NCI-H1694 (cell line): Measurements from ENCODE around the gene BPI.
"Not testable (repeated sequence)": the region's sequence is repeated elsewhere in the genome, so short reads cannot be mapped to it uniquely, and the experiment has no call there.

Experiments used
- DNase-seq: peaks from one replicate; lab custom pipeline; 2025; lab: John Stamatoyannopoulos, UW

BPI gene

GRCh38 chr20:38336726-38337125, 32.8 kb downstream of the BPI start:
- DNase-seq: no peak

DNA sequence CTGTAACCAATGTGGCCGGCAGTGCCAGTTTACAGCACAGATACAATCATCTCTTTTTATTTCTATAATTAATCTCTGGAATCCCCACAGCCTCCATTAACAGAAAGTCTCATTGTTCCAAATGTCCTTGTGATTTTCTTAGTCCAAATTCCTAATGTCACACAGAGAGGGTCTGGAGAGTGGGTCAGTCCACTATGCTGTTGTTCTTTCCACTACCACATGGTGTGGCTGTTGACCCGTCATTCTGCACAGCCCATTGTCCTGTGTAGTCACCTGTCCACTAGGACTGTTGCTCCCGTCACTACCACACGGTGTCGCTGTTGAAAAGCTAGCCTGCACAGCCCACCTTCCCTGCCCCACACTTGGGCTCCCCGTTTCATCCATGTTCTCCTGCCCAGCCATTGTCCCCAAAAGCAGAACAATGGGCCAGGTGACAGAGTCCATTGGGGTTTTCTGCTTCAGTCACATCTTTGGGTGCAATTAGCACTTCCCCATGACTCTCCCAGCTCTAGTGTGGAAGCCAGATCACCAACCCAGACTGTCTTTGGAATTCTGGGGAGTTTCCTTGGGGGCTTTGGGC, 33.7 kb downstream of the BPI start:
- DNase-seq: no peak

- DNase-seq: peak; percentile 19
These were observed 35.0 kb downstream of the BPI start for GRCh38 chr20:38338849-38339520.

- not testable (repeated sequence) for DNase-seq
These were observed 35.6 kb downstream of the BPI start for GRCh38 chr20:38339521-38339896.

- no peak for DNase-seq
These were observed 36.0 kb downstream of the BPI start for GRCh38 chr20:38339997-38340396.

- no peak for DNase-seq
These were observed 36.7 kb downstream of the BPI start for GRCh38 chr20:38340693-38341092.

DNA sequence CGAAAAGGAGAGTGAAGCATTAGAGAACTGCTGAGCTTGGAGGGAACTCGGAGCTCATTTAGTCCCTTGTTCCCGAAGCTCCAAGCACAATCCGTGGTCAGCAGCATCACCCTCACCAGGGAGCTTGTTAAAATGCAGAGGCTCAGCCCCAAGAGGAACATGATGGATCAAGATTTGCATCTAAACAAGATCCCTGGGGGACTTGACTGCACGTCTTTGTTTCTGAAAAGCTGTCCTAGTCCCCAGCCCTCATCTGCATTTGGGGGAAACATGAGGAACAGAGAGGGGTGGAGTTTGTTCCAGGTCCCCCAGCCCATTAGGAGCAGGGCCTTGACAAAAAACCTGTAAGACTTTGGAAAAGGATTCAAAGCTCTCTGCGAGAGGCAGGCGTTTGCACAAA, 38.3 kb downstream of the BPI start:
- no peak for DNase-seq

DNA sequence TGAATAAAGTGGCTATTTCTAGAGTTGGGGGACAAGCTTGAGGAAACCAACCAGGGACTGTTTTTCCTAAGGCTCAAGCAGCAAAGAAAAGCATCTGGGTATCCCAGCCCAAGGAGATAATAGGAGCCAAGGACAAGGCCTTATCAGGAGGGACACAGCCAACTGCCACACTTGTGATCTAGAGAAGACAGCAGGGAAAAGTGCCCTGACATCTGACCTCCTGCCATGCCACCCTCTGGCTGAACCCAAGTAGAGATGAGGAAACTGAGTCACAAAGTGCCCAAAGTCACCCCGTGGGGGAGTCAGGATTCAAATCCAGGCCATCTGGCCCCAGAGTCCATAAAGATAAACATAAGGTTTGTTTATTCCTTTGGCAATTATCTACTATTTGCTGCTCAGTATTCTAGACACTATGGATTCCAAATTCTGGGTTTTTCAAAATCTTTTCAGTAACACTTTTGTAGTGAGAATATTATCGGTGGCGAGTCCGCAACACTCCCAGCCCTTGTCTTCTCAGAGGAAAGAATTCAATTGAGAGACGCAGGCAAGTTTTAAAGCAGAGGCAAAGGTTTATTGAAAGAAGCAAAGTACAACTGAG, 38.9 kb downstream of the BPI start:
- DNase-seq: no peak

DNA sequence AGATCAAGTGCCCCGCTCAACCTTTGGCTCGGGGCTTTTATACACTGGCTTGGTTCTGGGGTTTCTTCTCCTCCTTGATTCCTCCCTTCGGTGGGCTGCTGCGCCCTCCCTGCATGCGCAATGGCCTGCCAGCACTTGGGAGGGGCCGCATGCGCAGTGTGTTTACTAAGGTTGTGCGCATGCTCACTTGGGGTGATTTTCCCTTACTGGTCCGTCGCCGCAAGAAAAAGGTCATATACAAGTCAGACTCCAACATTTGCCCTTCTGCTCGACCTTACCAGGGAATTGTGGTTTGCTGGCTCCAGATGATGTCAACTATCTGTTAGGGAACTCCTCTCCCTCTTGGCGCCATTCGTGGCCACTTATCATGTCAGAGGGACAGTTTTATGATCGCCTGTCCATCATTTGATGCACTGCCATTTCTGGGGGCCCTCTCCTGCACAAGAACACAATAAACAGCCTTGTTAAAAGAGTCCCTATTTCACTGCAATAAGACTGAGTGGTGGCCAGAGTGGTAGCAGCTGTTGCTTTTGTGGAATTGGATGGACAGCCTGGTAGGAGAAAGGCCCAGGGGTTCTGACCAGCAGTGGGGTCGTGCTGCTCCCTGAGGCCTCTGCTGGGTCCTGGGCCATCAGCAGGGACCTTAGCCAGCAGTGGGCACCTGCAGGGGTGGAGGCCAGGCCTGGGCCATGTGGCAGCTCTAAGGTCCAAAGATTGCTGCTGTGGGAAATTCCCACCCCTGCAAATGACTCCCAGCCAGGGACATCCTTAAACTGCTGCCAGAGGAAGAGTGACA, 39.6 kb downstream of the BPI start:
- no peak for DNase-seq

GRCh38 chr20:38344107-38344701, 40.2 kb downstream of the BPI start:
- no peak for DNase-seq

DNA sequence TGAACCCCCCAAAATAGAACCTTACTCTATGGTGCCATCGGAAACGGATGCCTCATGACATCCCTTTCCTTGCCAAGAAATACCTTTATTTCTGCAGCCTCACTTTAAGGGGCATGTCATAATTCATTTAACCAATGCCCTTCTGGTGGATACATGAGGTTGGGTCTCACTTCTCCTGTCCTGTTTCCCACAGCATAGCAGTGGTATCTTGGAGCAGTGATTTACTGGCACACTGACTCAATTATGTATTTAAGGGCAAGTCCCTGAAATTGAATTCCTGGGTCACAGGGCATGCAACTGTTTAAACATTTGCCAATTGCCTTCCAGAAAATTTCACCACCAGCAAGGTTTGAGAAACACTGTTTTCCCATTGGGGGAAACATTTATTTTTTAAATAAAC, 41.7 kb downstream of the BPI start:
- DNase-seq: no peak

DNA sequence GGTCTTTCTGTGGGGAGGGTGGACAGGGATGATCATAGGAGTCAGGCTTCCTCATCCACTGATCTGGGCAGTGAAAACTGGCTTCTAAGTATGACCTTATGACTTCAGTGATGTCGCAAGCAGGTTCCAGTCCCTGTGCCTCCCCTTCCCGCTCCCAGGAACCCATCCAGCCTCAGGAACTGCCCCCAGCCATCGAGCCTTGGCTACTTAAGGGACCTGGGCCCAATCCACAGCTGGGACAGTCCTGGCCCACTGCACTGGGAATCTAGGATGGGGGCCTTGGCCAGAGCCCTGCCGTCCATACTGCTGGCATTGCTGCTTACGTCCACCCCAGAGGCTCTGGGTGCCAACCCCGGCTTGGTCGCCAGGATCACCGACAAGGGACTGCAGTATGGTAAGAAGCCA, 42.3 kb downstream of the BPI start, which contains the start of gene LBP:
Gene LBP (plus strand): TSS at position 236 of the 405 bp plus-strand sequence. CDS start 35 bp downstream, at position 271.
- DNase-seq: no peak

DNA sequence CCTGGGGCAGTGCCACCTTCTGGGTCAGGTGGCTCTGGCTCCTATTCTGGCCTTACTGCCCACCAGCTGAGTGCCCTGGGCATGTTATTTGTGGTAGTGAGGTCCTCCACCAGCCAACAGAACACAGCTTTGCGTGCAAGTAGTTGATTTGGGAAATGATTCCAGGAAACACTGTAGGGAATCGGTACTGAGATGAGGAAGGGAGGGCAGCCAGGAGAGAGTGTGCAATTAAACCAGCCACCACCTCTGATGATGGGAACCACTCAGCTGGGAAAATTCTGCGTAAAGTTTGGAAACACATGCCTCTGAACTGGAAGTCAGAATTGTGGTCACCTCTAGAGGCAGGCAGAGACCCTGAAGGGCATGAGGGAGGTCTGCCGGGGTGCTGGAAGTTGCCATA, 42.8 kb downstream of the BPI start:
- DNase-seq: no peak

DNA sequence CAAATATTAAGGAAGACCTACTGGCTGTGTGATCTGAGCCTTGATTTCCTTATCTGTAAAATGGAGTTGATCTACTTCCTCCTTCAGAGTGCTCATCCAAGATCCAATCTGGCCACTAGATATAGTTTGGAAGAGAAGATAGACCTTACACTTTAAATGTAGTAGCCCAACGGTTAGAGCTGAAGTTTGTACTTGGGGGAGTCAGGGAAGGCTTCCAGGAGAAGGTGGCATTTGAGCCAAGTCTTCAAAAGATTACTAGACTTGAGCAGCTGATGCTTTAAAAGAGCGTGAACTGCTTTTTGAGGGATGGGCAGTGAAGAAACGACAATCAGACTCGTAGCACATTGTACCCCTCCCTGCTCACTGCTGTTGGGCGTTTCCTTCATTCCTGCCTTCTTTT, 45.9 kb downstream of the BPI start:
- no peak for DNase-seq

DNA sequence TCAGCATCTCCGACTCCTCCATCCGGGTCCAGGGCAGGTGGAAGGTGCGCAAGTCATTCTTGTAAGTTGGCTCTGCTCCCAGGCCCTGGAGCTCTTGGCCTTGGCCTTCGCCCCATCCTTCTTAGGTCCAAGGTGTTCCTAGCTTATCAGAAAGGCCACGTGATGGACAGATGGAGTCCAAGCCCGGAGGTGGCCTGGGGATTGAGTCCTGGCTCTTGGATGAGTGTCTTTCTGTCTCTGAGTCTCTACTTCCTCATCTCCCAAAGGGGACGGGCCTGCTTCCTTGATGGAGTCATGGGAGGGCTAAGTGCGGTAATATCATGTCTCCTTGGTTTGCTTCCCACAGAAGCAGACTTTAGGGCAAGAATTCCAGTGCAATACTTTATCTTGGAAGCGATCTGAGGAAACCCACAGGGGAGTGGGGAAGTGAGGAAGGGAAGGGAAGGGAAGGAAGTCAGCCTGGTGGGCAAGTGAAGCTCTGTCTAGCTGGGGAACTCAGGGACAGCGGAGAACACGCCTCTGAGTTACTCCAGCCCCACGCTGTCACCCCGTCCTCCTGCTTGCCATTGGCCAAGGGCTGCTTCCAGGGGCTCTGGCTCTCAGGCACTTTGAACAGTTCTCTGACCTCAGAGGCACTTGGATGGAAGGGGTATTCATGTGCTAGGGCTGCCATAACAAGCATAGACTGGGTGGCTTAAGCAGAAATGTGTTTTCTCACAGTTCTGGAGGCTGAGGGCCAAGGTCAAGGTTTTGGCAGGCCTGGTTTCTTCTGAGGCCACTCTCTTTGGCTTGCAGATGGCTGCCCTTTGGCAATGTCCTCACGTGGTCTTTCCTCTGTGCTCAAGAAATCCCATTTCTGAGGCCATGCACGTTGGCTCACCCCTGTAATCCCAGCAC, 47.2 kb downstream of the BPI start:
- DNase-seq: no peak

DNA sequence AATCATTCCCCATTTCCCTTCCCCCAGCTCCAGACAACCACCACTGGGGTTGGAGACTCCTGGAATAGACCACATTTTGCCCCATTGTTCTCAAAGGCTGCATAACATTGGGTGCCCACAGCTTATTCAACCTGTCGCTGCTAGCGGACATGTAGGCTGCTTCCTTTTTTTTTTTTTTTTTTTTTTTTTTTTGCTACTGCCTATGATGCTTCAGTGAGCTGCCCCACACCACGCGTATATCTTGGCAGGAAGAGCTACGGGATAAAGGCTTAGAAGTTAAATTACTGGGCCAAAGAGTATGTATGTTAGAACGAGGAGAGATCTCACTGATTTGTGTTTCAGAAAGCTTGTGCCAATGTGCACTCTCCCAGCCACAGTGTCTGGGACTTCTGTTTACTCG, 49.4 kb downstream of the BPI start:
- no peak for DNase-seq

DNA sequence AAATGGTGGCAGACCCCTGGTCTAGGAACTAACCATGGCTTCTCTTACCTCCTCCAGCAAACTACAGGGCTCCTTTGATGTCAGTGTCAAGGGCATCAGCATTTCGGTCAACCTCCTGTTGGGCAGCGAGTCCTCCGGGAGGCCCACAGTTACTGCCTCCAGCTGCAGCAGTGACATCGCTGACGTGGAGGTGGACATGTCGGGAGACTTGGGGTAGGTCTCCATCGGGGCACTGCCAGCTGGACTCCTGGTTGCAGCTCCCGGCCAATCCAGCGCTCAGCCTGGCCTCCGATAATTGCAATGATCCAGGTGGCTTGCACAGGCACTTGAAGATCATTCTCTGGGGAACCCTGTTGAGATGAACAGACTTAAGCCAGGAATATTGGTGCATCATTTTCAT, 50.3 kb downstream of the BPI start:
- no peak for DNase-seq

- no peak for DNase-seq
These were observed 51.4 kb downstream of the BPI start for GRCh38 chr20:38355161-38356012.

DNA sequence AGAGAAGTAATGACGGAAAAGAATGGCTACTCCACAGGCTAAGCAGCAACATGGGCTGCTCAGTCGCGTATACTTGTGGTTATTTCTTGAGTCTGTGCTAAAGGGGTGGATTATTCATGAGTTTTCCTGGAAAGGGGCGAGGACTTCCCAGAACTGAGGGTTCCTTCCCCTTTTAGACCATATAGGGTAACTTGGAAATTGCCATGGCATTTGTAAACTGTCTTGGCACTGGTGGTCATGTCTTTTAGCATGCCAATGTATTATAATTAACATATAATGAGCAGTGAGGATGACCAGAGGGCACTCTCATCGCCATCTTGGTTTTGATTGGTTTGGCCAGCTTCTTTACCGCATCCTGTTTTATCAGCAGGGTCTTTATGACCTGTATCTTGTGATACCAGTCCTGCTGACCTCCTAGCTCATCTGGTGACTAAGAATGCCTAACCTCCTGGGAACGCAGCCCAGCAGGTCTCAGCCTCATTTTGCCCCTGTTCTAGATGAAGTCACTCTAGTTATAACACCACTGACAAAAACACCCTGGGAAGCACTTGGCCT, 53.8 kb downstream of the BPI start:
- DNase-seq: no peak

DNA sequence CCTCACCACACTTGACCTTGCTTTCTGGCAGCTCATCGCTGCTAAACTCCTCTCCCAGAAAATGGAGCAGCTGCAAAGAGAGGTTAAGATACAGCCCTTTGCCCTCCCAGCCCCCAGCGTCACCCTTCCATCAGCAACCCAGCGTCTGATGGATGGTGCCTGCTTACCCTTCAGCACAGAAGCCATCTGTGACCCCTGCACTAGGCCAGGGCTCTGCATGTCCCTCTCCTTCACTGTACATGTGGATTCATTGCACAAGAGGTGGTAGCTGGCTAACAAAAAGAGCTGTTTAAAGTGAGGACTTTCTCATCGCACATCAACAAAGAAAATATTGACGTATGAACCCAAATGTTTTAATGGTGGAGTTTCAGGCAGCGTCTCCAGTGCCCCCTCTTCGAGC, 54.6 kb downstream of the BPI start:
- no peak for DNase-seq
